ENCODE data around the gene RFPL3. TPM values are rescaled to one million over a fixed set of nuclear protein-coding genes. Genes with fewer than 3 reads are reported as not detected.

Gene RFPL3
- total and polyA plus RNA-seq, 2 donors (not counting 1 experiment from before 2014, with no cell fraction given): not detected

DNA sequence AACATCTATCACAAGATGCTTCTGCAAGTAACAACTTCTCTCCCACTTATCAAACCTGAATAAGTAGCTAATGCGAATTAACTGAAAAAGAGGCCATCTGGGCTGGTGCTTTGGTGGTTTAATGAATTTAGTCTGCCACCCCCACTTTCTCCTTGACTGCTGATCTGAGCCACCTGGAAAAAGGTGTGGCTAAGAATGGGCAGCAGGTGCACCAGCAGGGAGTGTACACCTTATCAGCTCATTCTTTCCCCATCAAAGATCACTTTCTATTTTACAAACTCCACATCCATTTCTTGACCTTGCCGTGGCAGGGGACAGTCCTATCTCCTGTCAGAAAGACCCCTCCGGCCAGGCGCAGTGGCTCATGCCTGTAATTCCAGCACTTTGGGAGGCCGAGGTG lies 6.5 kb downstream of the RFPL3 start:
- no peaks in the 10 kb centered on the region for H3K79me2 ChIP-seq (ENCODE audit: control insufficient read depth, insufficient read depth, low read length)
- H4K20me1 ChIP-seq (ENCODE audit: control insufficient read depth, extremely low read depth, insufficient read depth, low read length): no peaks in the 10 kb centered on the region
- no peaks in the 10 kb centered on the region for H3K27me3 ChIP-seq (ENCODE audit: control insufficient read depth, insufficient read depth, low read length)
- H3K4me1 ChIP-seq (ENCODE audit: control insufficient read depth, extremely low read depth, insufficient read depth, low read length): no peaks in the 10 kb centered on the region
- H3K4me2 ChIP-seq (ENCODE audit: extremely low read depth, insufficient read depth, low read length): no peak overlapping the region
- H3K27ac ChIP-seq (ENCODE audit: insufficient read depth, low read length): no peak overlapping the region
- no peaks in the 10 kb centered on the region for H3K36me3 ChIP-seq (ENCODE audit: control insufficient read depth, insufficient read depth, low read length)
- no peak overlapping the region for H3K4me3 ChIP-seq (replicated peaks in 1 of 4; ENCODE audit: control extremely low read depth in 1 of 4, insufficient read depth in 1 of 4, low read depth in 3 of 4, low read length in 4 of 4)
- H3K9ac ChIP-seq (ENCODE audit: insufficient read depth, low read length): no peak overlapping the region
- no peak for TF ChIP-seq EZH2 (IDR thresholded peaks at IDR 0.05; ENCODE audit: low read length, missing control alignments)
- TF ChIP-seq, protein P1, sequence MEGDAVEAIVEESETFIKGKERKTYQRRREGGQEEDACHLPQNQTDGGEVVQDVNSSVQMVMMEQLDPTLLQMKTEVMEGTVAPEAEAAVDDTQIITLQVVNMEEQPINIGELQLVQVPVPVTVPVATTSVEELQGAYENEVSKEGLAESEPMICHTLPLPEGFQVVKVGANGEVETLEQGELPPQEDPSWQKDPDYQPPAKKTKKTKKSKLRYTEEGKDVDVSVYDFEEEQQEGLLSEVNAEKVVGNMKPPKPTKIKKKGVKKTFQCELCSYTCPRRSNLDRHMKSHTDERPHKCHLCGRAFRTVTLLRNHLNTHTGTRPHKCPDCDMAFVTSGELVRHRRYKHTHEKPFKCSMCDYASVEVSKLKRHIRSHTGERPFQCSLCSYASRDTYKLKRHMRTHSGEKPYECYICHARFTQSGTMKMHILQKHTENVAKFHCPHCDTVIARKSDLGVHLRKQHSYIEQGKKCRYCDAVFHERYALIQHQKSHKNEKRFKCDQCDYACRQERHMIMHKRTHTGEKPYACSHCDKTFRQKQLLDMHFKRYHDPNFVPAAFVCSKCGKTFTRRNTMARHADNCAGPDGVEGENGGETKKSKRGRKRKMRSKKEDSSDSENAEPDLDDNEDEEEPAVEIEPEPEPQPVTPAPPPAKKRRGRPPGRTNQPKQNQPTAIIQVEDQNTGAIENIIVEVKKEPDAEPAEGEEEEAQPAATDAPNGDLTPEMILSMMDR (conservative IDR thresholded peaks at IDR 0.05 in 1 of 2, IDR thresholded peaks at IDR 0.05 in 1 of 2; ENCODE audit: low read depth in 1 of 2, low read length in 2 of 2): no peak
- no peaks in the 10 kb centered on the region for H3K9me3 ChIP-seq (ENCODE audit: control insufficient read depth, insufficient read depth, low read depth, low read length)
- no peak overlapping the region for H2AFZ ChIP-seq (ENCODE audit: low read length)
- DNase-seq (ENCODE audit: low read depth in 2 of 2): no peak

DNA sequence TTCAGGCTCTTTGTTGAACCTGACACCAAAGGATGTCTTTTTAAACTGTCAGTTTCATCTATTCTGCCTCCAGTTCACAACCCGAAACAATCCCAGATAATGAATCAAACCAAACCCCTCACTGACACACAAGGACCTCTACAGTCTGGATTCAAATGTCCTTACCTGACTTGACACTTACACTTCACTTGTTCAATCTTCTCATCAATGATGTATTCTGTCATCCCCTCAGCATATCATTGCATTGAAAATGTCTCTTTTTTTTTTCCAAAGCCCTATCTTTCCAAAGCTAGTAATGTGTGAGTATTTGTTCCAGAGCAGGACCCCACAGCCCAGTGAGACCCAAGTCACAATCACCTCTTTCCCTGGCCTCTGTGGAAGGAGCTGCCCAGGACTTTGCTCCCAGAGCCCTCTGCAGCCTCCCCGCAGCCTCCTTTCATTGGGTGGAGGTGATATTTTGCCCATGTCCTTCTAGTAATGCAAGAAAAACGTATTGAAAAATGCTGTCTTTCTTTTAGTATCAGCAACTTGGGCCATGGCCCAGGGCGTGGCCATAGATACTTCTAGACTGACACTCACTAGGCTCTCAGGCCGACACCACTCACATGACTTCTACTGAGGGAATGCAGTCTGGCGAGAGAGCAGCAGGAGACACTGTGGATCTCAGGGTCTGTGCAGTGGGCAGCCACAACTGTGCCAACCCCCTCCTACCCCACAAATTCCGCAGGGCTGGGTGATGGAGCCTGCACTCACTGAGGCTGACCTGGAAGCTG lies 18.2 kb downstream of the RFPL3 start:
- no peaks in the 10 kb centered on the region for H3K27me3 ChIP-seq (ENCODE audit: control insufficient read depth, insufficient read depth, low read length)
- H3K27ac ChIP-seq (ENCODE audit: insufficient read depth, low read length): no peak overlapping the region
- DNase-seq (ENCODE audit: low read depth in 2 of 2): no peak
- TF ChIP-seq EZH2 (IDR thresholded peaks at IDR 0.05; ENCODE audit: low read length, missing control alignments): no peak
- TF ChIP-seq, protein P1 (conservative IDR thresholded peaks at IDR 0.05 in 1 of 2, IDR thresholded peaks at IDR 0.05 in 1 of 2; ENCODE audit: low read depth in 1 of 2, low read length in 2 of 2): no peak
- no peak overlapping the region for H3K9ac ChIP-seq (ENCODE audit: insufficient read depth, low read length)
- no peaks in the 10 kb centered on the region for H4K20me1 ChIP-seq (ENCODE audit: control insufficient read depth, extremely low read depth, insufficient read depth, low read length)
- H3K79me2 ChIP-seq (ENCODE audit: control insufficient read depth, insufficient read depth, low read length): no peaks in the 10 kb centered on the region
- H3K36me3 ChIP-seq (ENCODE audit: control insufficient read depth, insufficient read depth, low read length): no peaks in the 10 kb centered on the region
- no peak overlapping the region for H2AFZ ChIP-seq (ENCODE audit: low read length)
- H3K4me1 ChIP-seq (ENCODE audit: control insufficient read depth, extremely low read depth, insufficient read depth, low read length): no peaks in the 10 kb centered on the region
- H3K9me3 ChIP-seq (ENCODE audit: control insufficient read depth, insufficient read depth, low read depth, low read length): no peaks in the 10 kb centered on the region
- no peak overlapping the region for H3K4me2 ChIP-seq (ENCODE audit: extremely low read depth, insufficient read depth, low read length)
- no peak overlapping the region for H3K4me3 ChIP-seq (replicated peaks in 1 of 4; ENCODE audit: control extremely low read depth in 1 of 4, insufficient read depth in 1 of 4, low read depth in 3 of 4, low read length in 4 of 4)

GRCh38 chr22:32376681-32377080 lies 19.0 kb downstream of the RFPL3 start:
- DNase-seq (ENCODE audit: low read depth in 2 of 2): no peak
- Histone ChIP-seq H3K4me2 (ENCODE audit: extremely low read depth, insufficient read depth, low read length) (no peak overlapping the region), H3K4me3 (replicated peaks in 1 of 4; ENCODE audit: control extremely low read depth in 1 of 4, insufficient read depth in 1 of 4, low read depth in 3 of 4, low read length in 4 of 4) (no peak overlapping the region), H2AFZ (ENCODE audit: low read length) (no peak overlapping the region), H3K27ac (ENCODE audit: insufficient read depth, low read length) (no peak overlapping the region), H3K4me1 (ENCODE audit: control insufficient read depth, extremely low read depth, insufficient read depth, low read length) (no peaks in the 10 kb centered on the region), H3K36me3 (ENCODE audit: control insufficient read depth, insufficient read depth, low read length) (no peaks in the 10 kb centered on the region), H3K27me3 (ENCODE audit: control insufficient read depth, insufficient read depth, low read length) (no peaks in the 10 kb centered on the region), H3K9ac (ENCODE audit: insufficient read depth, low read length) (no peak overlapping the region), H4K20me1 (ENCODE audit: control insufficient read depth, extremely low read depth, insufficient read depth, low read length) (no peaks in the 10 kb centered on the region), H3K79me2 (ENCODE audit: control insufficient read depth, insufficient read depth, low read length) (no peaks in the 10 kb centered on the region), H3K9me3 (ENCODE audit: control insufficient read depth, insufficient read depth, low read depth, low read length) (no peaks in the 10 kb centered on the region)
- TF ChIP-seq, protein P1 (conservative IDR thresholded peaks at IDR 0.05 in 1 of 2, IDR thresholded peaks at IDR 0.05 in 1 of 2; ENCODE audit: low read depth in 1 of 2, low read length in 2 of 2): no peak
- TF ChIP-seq EZH2 (IDR thresholded peaks at IDR 0.05; ENCODE audit: low read length, missing control alignments): no peak

Measured in fibroblast of lung (primary cell).